CD8-positive, alpha-beta memory T cell (primary cell): ENCODE results near the gene PPME1. TPM values are rescaled to one million over a fixed set of nuclear protein-coding genes. Genes with fewer than 3 reads are reported as not detected.
A peak's percentile ranks its signal among the peaks of the same experiment; 100 is the strongest.

Experiments used
- CTCF ChIA-PET: fragments of 350-600 bp; sonication (Branson Sonifier 250); formaldehyde crosslinking; loops from one replicate; lab custom pipeline; 2021; ENCODE audit warnings: antibody characterized with exemption; lab: Charles Lee
- POLR2A ChIA-PET: fragments of 350-600 bp; sonication (Branson Sonifier 250); formaldehyde crosslinking; loops from one replicate; lab custom pipeline; 2021; ENCODE audit warnings: antibody characterized with exemption; lab: Charles Lee
- DNase-seq, 5 donors: peaks; one replicate each; pipeline versions ENCODE4 v3.0.0 to v3.0.0-alpha.2; 2020 to 2022; ENCODE audit warnings: mixed read lengths in 1 of 5
- H3K27ac ChIP-seq: one replicate; pipeline ENCODE4 v1.7.0; 2013; ENCODE audit warnings: low read depth, mild to moderate bottlenecking, low read length, moderate library complexity
- H3K27me3 ChIP-seq: 2 replicates; pipeline ENCODE4 v1.7.0; 2013; ENCODE audit warnings: low read length, mild to moderate bottlenecking; ENCODE audit not compliant: insufficient read depth, poor library complexity, severe bottlenecking
- H3K36me3 ChIP-seq: 2 replicates; pipeline ENCODE4 v1.7.0; 2013; ENCODE audit warnings: mild to moderate bottlenecking, low read length, moderate library complexity; ENCODE audit not compliant: insufficient read depth
- H3K4me1 ChIP-seq: 2 replicates; pipeline ENCODE4 v1.7.0; 2013; ENCODE audit warnings: mild to moderate bottlenecking, low read length, moderate library complexity; ENCODE audit not compliant: insufficient read depth
- H3K4me3 ChIP-seq: 2 replicates; pipeline ENCODE4 v1.7.0; 2013; ENCODE audit warnings: mild to moderate bottlenecking, low read length
- H3K9me3 ChIP-seq: 2 replicates; pipeline ENCODE4 v1.7.0; 2013; ENCODE audit warnings: mild to moderate bottlenecking, low read length
- H3K27ac Mint-ChIP-seq, 8 donors: one replicate each; pipeline ENCODE4 v1.8.0; 2020 to 2021; ENCODE audit warnings: mixed read lengths in 8 of 8, mild to moderate bottlenecking in 6 of 8, inconsistent platforms in 3 of 8, moderate library complexity in 3 of 8
- H3K27me3 Mint-ChIP-seq, 2 donors: one replicate each; pipeline ENCODE4 v1.8.0; 2020 to 2021; ENCODE audit warnings: mixed read lengths in 2 of 2, mild to moderate bottlenecking in 1 of 2, moderate library complexity in 1 of 2
- H3K36me3 Mint-ChIP-seq, 3 donors: one replicate each; pipeline ENCODE4 v1.8.0; 2020 to 2021; ENCODE audit warnings: mixed read lengths in 3 of 3, inconsistent platforms in 1 of 3, mild to moderate bottlenecking in 1 of 3
- H3K4me1 Mint-ChIP-seq, 3 donors: one replicate each; pipeline ENCODE4 v1.8.0; 2020 to 2021; ENCODE audit warnings: mixed read lengths in 3 of 3, inconsistent platforms in 1 of 3, mild to moderate bottlenecking in 1 of 3
- H3K4me3 Mint-ChIP-seq, 7 donors: one replicate each; pipeline ENCODE4 v1.8.0; 2020 to 2021; ENCODE audit warnings: mixed read lengths in 7 of 7, mild to moderate bottlenecking in 6 of 7, moderate library complexity in 4 of 7, inconsistent platforms in 2 of 7
- H3K9me3 Mint-ChIP-seq, 5 donors: one replicate each; pipeline ENCODE4 v1.8.0; 2020 to 2022; ENCODE audit warnings: mixed read lengths in 5 of 5, mild to moderate bottlenecking in 3 of 5, moderate library complexity in 2 of 5, inconsistent platforms in 1 of 5
- polyA plus RNA-seq: library from polyadenylated mRNA; unstranded; fragments of 300-500 nt; fragmentation: Illumina TruSeq; gene quantifications from one replicate; pipeline ENCODE4 v1.2.3, GENCODE V29; 2021
- total RNA-seq, 2 experiments: library from RNA; stranded (reverse); gene quantifications; one replicate each; pipeline ENCODE4 v1.2.3, GENCODE V29; 2021

PPME1 gene
- total and polyA plus RNA-seq, 3 experiments from 2014 or later: 20.9 to 42.0 (median 33.0) TPM

GRCh38 chr11:74283580-74284180 lies 112.6 kb downstream of the PPME1 start:
- no peaks in the 10 kb centered on the region for H3K36me3 ChIP-seq
- no peaks in the 10 kb centered on the region for H3K4me1 ChIP-seq
- H3K4me3 ChIP-seq: no peak overlapping the region
- Mint-ChIP-seq H3K27ac (no peak overlapping the region), H3K36me3 (no peaks in the 10 kb centered on the region), H3K27me3 (peaks cover 2 to 3% of the 10 kb centered on the region in 2 donors), H3K4me1 (no peaks in the 10 kb centered on the region), H3K9me3 (no peaks in the 10 kb centered on the region), H3K4me3 (no peak overlapping the region)
- ChIA-PET POLR2A (no interaction called here), CTCF (no interaction called here)
- no peaks in the 10 kb centered on the region for H3K9me3 ChIP-seq
- H3K27me3 ChIP-seq: no peaks in the 10 kb centered on the region
- no peak for DNase-seq
- H3K27ac ChIP-seq: no peak overlapping the region

GRCh38 chr11:74284466-74284865 lies 113.4 kb downstream of the PPME1 start:
- Histone ChIP-seq H3K4me1 (no peaks in the 10 kb centered on the region), H3K4me3 (no peak overlapping the region), H3K27me3 (no peaks in the 10 kb centered on the region), H3K9me3 (no peaks in the 10 kb centered on the region), H3K36me3 (no peaks in the 10 kb centered on the region), H3K27ac (no peak overlapping the region)
- H3K27me3 Mint-ChIP-seq: peaks cover 2 to 3% of the 10 kb centered on the region in 2 donors
- no peak for DNase-seq
- no peaks in the 10 kb centered on the region for H3K9me3 Mint-ChIP-seq
- H3K27ac Mint-ChIP-seq: no peak overlapping the region
- no peak overlapping the region for H3K4me3 Mint-ChIP-seq
- ChIA-PET CTCF (no interaction called here), POLR2A (no interaction called here)
- no peaks in the 10 kb centered on the region for H3K4me1 Mint-ChIP-seq
- no peaks in the 10 kb centered on the region for H3K36me3 Mint-ChIP-seq

- POLR2A ChIA-PET: no interaction called here
- H3K9me3 ChIP-seq: no peaks in the 10 kb centered on the region
- no peaks in the 10 kb centered on the region for H3K4me1 Mint-ChIP-seq
- no peaks in the 10 kb centered on the region for H3K36me3 Mint-ChIP-seq
- H3K4me1 ChIP-seq: no peaks in the 10 kb centered on the region
- CTCF ChIA-PET: no interaction called here
- no peak overlapping the region for H3K27ac Mint-ChIP-seq
- no peaks in the 10 kb centered on the region for H3K27me3 ChIP-seq
- H3K36me3 ChIP-seq: no peaks in the 10 kb centered on the region
- peaks cover 4 to 13% of the 10 kb centered on the region in 2 donors for H3K27me3 Mint-ChIP-seq
- H3K27ac ChIP-seq: no peak overlapping the region
- no peak overlapping the region for H3K4me3 Mint-ChIP-seq
- no peak overlapping the region for H3K4me3 ChIP-seq
- H3K9me3 Mint-ChIP-seq: no peaks in the 10 kb centered on the region
- no peak for DNase-seq
Measured at GRCh38 chr11:74288161-74288560, 117.1 kb downstream of the PPME1 start.

- Mint-ChIP-seq H3K9me3 (no peaks in the 10 kb centered on the region), H3K4me1 (no peaks in the 10 kb centered on the region), H3K36me3 (no peaks in the 10 kb centered on the region), H3K27ac (peak overlapping the region in 1 of 8 donors; percentile 80), H3K4me3 (no peak overlapping the region), H3K27me3 (peaks cover 4 to 17% of the 10 kb centered on the region in 2 donors)
- Histone ChIP-seq H3K27ac (no peak overlapping the region), H3K27me3 (no peaks in the 10 kb centered on the region), H3K36me3 (no peaks in the 10 kb centered on the region), H3K9me3 (no peaks in the 10 kb centered on the region), H3K4me1 (no peaks in the 10 kb centered on the region), H3K4me3 (no peak overlapping the region)
- no peak for DNase-seq
- ChIA-PET CTCF (no interaction called here), POLR2A (no interaction called here)
Measured at GRCh38 chr11:74288911-74289310, 117.8 kb downstream of the PPME1 start.

- Histone ChIP-seq H3K27ac (no peak overlapping the region), H3K27me3 (no peaks in the 10 kb centered on the region), H3K4me1 (no peaks in the 10 kb centered on the region), H3K9me3 (no peaks in the 10 kb centered on the region), H3K4me3 (no peak overlapping the region), H3K36me3 (no peaks in the 10 kb centered on the region)
- Mint-ChIP-seq H3K27me3 (peaks cover 6 to 73% of the 10 kb centered on the region in 2 donors), H3K9me3 (no peaks in the 10 kb centered on the region), H3K36me3 (peaks cover 0 to 2% (median 0%) of the 10 kb centered on the region in 3 donors), H3K4me1 (peaks cover 4 to 7% (median 5%) of the 10 kb centered on the region in 3 donors), H3K4me3 (no peak overlapping the region), H3K27ac (no peak overlapping the region)
- no peak for DNase-seq
- ChIA-PET CTCF (no interaction called here), POLR2A (no interaction called here)
Measured at GRCh38 chr11:74297484-74297883, 126.4 kb downstream of the PPME1 start.

- Histone ChIP-seq H3K4me3 (no peak overlapping the region), H3K4me1 (no peaks in the 10 kb centered on the region), H3K36me3 (no peaks in the 10 kb centered on the region), H3K27me3 (no peaks in the 10 kb centered on the region), H3K9me3 (no peaks in the 10 kb centered on the region), H3K27ac (no peak overlapping the region)
- H3K9me3 Mint-ChIP-seq: no peaks in the 10 kb centered on the region
- H3K4me1 Mint-ChIP-seq: peaks cover 4 to 7% (median 5%) of the 10 kb centered on the region in 3 donors
- no peak overlapping the region for H3K27ac Mint-ChIP-seq
- CTCF ChIA-PET: no interaction called here
- POLR2A ChIA-PET: no interaction called here
- DNase-seq: no peak
- no peak overlapping the region for H3K4me3 Mint-ChIP-seq
- H3K27me3 Mint-ChIP-seq: peaks cover 8 to 72% of the 10 kb centered on the region in 2 donors
- H3K36me3 Mint-ChIP-seq: peaks cover 0 to 1% (median 0%) of the 10 kb centered on the region in 3 donors
Measured at GRCh38 chr11:74299015-74299414, 127.9 kb downstream of the PPME1 start.

Other genes starting within 250 kb of the PPME1 start
- under 1 TPM; 0.31 to 0.44 TPM for gene DNAJB13, start 220.3 kb upstream of the PPME1 start, total RNA-seq
- gene DNAJB13, start 220.3 kb upstream of the PPME1 start, polyA plus RNA-seq: not detected
- gene UCP2, start 188.4 kb upstream of the PPME1 start, total RNA-seq: 100 to 1,000 TPM; 279 to 295 TPM
- 962 TPM for gene UCP2, start 188.4 kb upstream of the PPME1 start, polyA plus RNA-seq
- 1 to 10 TPM; 2.8 to 2.9 TPM for gene UCP3, start 162.2 kb upstream of the PPME1 start, total RNA-seq
- gene UCP3, start 162.2 kb upstream of the PPME1 start, polyA plus RNA-seq: 0.36 TPM
- gene C2CD3, start 287 bp upstream of the PPME1 start, total RNA-seq: 10 to 100 TPM; 35.6 to 41.7 TPM
- 9.1 TPM for gene C2CD3, start 287 bp upstream of the PPME1 start, polyA plus RNA-seq
- gene P4HA3, start 140.4 kb downstream of the PPME1 start, total RNA-seq: not detected
- not detected for gene P4HA3, start 140.4 kb downstream of the PPME1 start, polyA plus RNA-seq
- gene PGM2L1, start 227.1 kb downstream of the PPME1 start, total RNA-seq: 1 to 10 TPM; 9.6 to 9.8 TPM
- gene PGM2L1, start 227.1 kb downstream of the PPME1 start, polyA plus RNA-seq: 4.6 TPM